HG03442 (cell line): ENCODE data around the gene CEP135.
"Not testable (repeated sequence)": the region's sequence is repeated elsewhere in the genome, so short reads cannot be mapped to it uniquely, and the experiment has no call there.

ENCODE experiments used
- ATAC-seq: cut with Tn5 transposase; IDR thresholded peaks from one replicate; pipeline ENCODE4 v1.9.1; 2021; ENCODE audit warnings: mild to moderate bottlenecking, moderate library complexity; ENCODE audit not compliant: unreplicated experiment

The CEP135 gene

GRCh38 chr4:56062526-56063145 is 113.9 kb downstream of the CEP135 start:
- no peak for ATAC-seq

- no peak for ATAC-seq
Measured at GRCh38 chr4:56066493-56066892, 117.7 kb downstream of the CEP135 start.

- no peak for ATAC-seq
Measured at GRCh38 chr4:56067826-56068225, 119.1 kb downstream of the CEP135 start.

- ATAC-seq: not testable (repeated sequence)
Measured at GRCh38 chr4:56072730-56073129, 124.0 kb downstream of the CEP135 start.

- no peak for ATAC-seq
Measured at GRCh38 chr4:56077676-56078075, 128.9 kb downstream of the CEP135 start.

- no peak for ATAC-seq
Measured at GRCh38 chr4:56078866-56079265, 130.1 kb downstream of the CEP135 start.

GRCh38 chr4:56080384-56080783 is 131.6 kb downstream of the CEP135 start:
- no peak for ATAC-seq

GRCh38 chr4:56082829-56083228 is 134.1 kb downstream of the CEP135 start:
- no peak for ATAC-seq
